Measurements from ENCODE around the gene PTGDS. TPM values are rescaled to one million over a fixed set of nuclear protein-coding genes. Genes with fewer than 3 reads are reported as not detected.

PTGDS gene
- total and polyA plus RNA-seq, 9 of the 15 experiments (the other 6 are each of a cell fraction or from before 2014, with no cell fraction given) = 0.46 to 7.1 (median 2.0) TPM

DNA sequence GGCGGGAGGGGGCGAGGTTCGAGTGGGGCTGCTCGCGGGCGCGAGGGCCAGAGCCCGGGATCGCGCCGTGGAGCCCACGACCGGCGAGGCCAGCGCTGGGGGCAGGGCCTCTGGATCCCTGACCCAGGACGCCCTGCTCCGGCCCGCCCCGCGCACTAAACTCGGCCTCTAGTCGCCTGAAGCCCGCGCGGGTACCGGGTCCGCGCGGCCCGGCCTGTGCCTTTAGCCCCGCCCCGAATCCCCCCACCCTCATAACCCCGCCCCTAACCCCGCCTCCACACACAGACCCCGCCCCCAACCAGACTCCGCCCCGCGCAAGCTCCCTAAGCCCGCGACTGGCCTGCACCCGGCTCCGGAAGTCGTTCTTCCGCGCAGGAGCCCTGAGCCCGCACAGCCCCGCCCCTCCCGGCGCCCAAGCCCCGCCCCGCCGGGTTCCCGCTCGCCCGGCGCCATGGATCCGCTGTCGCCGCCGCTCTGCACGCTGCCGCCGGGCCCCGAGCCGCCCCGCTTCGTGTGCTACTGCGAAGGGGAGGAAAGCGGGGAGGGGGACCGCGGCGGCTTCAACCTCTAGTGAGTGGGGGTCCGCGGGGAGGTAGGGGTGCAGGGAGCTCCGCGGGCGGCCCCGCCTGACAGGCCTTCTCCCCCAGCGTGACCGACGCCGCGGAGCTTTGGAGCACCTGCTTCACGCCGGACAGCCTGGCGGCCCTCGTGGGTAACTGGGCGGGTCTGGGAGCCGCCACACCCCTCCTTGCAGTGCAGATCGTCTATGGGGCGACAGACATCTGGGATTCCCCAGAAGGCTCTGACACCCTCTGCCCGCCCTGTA is 14.9 kb downstream of the PTGDS start, which contains the start of gene PAXX (continued):
- TF ChIP-seq, protein P1, sequence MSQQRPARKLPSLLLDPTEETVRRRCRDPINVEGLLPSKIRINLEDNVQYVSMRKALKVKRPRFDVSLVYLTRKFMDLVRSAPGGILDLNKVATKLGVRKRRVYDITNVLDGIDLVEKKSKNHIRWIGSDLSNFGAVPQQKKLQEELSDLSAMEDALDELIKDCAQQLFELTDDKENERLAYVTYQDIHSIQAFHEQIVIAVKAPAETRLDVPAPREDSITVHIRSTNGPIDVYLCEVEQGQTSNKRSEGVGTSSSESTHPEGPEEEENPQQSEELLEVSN (IDR thresholded peaks at IDR 0.05; ENCODE audit: borderline replicate concordance in 1 of 2, extremely low read depth in 1 of 2, insufficient read depth in 1 of 2, insufficient read length in 1 of 2, low read depth in 1 of 2, low read length in 1 of 2, poor library complexity in 1 of 2, severe bottlenecking in 1 of 2) = peak; percentile 85 to 98
- TF ChIP-seq TEAD1 (CRISPR knock-in tag; IDR thresholded peaks at IDR 0.05) (peak in 1 of 2 experiments; percentile 67; a peak in 1 of 4 replicates), PHF20 (IDR thresholded peaks at IDR 0.05; ENCODE audit: partially characterized antibody) (peak; percentile 39), ZNF224 (CRISPR knock-in tag; IDR thresholded peaks at IDR 0.05) (no peak; the same call in 1 of the 2 replicates), ZNF24 (IDR thresholded peaks at IDR 0.05) (no peak), SOX6 (IDR thresholded peaks at IDR 0.05) (no peak), NFE2L1 (tag; IDR thresholded peaks at IDR 0.05; ENCODE audit: borderline replicate concordance, low read depth) (no peak), NR3C1 (CRISPR knock-in tag; IDR thresholded peaks at IDR 0.05) (0 out of 2 replicates have a peak, but pooled peaks have one; percentile 63), SP1 (CRISPR knock-in tag; IDR thresholded peaks at IDR 0.05) (peak; percentile 25), MBD2 (IDR thresholded peaks at IDR 0.05; ENCODE audit: borderline replicate concordance, low read depth) (peak; percentile 48; the same call in 1 of the 2 replicates), L3MBTL2 (IDR thresholded peaks at IDR 0.05) (peak; percentile 99), NRF1 (conservative IDR thresholded peaks at IDR 0.05 in 1 of 2, IDR thresholded peaks at IDR 0.05 in 1 of 2) (peak; percentile 14 to 74), ZNF347 (CRISPR knock-in tag; IDR thresholded peaks at IDR 0.05; ENCODE audit: low read depth) (no peak), E2F3 (CRISPR knock-in tag; IDR thresholded peaks at IDR 0.05) (peak; percentile 90), POLR2AphosphoS5 (IDR thresholded peaks at IDR 0.05; ENCODE audit: control insufficient read depth, insufficient read depth, low read depth, low read length) (peak; percentile 62), ZKSCAN3 (CRISPR knock-in tag; IDR thresholded peaks at IDR 0.05) (no peak), SAP30 (IDR thresholded peaks at IDR 0.05; ENCODE audit: borderline replicate concordance, insufficient read depth, low read depth, low read length, poor library complexity, severe bottlenecking) (peak; percentile 89)
- TF ChIP-seq, protein P2, sequence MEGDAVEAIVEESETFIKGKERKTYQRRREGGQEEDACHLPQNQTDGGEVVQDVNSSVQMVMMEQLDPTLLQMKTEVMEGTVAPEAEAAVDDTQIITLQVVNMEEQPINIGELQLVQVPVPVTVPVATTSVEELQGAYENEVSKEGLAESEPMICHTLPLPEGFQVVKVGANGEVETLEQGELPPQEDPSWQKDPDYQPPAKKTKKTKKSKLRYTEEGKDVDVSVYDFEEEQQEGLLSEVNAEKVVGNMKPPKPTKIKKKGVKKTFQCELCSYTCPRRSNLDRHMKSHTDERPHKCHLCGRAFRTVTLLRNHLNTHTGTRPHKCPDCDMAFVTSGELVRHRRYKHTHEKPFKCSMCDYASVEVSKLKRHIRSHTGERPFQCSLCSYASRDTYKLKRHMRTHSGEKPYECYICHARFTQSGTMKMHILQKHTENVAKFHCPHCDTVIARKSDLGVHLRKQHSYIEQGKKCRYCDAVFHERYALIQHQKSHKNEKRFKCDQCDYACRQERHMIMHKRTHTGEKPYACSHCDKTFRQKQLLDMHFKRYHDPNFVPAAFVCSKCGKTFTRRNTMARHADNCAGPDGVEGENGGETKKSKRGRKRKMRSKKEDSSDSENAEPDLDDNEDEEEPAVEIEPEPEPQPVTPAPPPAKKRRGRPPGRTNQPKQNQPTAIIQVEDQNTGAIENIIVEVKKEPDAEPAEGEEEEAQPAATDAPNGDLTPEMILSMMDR (IDR thresholded peaks at IDR 0.05 in 2 of 3, conservative IDR thresholded peaks at IDR 0.05 in 1 of 3; ENCODE audit: insufficient read depth in 2 of 3, low read depth in 1 of 3, low read length in 3 of 3) = no peak
- TF ChIP-seq, protein P3, sequence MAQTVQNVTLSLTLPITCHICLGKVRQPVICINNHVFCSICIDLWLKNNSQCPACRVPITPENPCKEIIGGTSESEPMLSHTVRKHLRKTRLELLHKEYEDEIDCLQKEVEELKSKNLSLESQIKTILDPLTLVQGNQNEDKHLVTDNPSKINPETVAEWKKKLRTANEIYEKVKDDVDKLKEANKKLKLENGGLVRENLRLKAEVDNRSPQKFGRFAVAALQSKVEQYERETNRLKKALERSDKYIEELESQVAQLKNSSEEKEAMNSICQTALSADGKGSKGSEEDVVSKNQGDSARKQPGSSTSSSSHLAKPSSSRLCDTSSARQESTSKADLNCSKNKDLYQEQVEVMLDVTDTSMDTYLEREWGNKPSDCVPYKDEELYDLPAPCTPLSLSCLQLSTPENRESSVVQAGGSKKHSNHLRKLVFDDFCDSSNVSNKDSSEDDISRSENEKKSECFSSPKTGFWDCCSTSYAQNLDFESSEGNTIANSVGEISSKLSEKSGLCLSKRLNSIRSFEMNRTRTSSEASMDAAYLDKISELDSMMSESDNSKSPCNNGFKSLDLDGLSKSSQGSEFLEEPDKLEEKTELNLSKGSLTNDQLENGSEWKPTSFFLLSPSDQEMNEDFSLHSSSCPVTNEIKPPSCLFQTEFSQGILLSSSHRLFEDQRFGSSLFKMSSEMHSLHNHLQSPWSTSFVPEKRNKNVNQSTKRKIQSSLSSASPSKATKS (CRISPR knock-in tag; IDR thresholded peaks at IDR 0.05) = no peak
